Heart left ventricle (tissue), 13 donors: Measurements from ENCODE around the gene KCNN3.

ENCODE experiments used
- CTCF ChIP-seq, 12 donors: fragments of 200-600 bp; sonication (generic) in 4 of 12; IDR thresholded peaks; one replicate each; pipeline versions ENCODE4 v1.5.0 to v1.8.0; 2018 to 2022; ENCODE audit warnings: antibody characterized with exemption in 12 of 12, mild to moderate bottlenecking in 5 of 12
- POLR2A ChIP-seq, 2 donors: fragments of 450-650 bp; IDR thresholded peaks; one replicate each; pipeline ENCODE4 v1.6.1; 2017; ENCODE audit warnings: antibody characterized with exemption in 2 of 2, mild to moderate bottlenecking in 2 of 2, moderate library complexity in 2 of 2
- donor health status: ischemic (EF 13 %, LVEDD 7.1; RV severe dilation, severe dysfunction).
- donor health status: DM: no; HTN: yes; CAD: no.
- donor health status: DM: no; HTN: no; CAD: no.
- donor health status: ischemic (EF 25% LVEDD 6.9; RV normal size, moderate dysfunction).
- donor health status: ischemic (EF 25% LVEDD 5.7; RV mildly dilated, moderate dysfunction).
- donor health status: ischemic (EF 35%, LVEDD 5.7; RV mildly dilated, moderate dysfunction).
- donor health status: nonischemic (EF 11% LVEDD 7.7; RV severe dilation, severe dysfunction).
- donor health status: DM: yes; HTN: yes; CAD: no.
- donor health status: PGD.
- donor health status: ischemic (EF 29% LVEDD 5.4; RV normal size, mild dysfunction).
- donor health status: nonischemic (EF 23%, LVEDD 6.1; RV moderate dilation, normal function).

GRCh38 chr1:154824179-154825000 is 45.7 kb downstream of the KCNN3 start:
- TF ChIP-seq CTCF (IDR thresholded peaks at IDR 0.05) = no peak
- no peak for TF ChIP-seq POLR2A (IDR thresholded peaks at IDR 0.05)
